CD4-positive, alpha-beta T cell treated with Interleukin-10 for 1 hour (primary cell): ENCODE data around the gene CFL1.

Experiments used
- DNase-seq: peaks from one replicate; pipeline ENCODE4 v3.0.0-alpha.2; 2020

CFL1 gene

DNA sequence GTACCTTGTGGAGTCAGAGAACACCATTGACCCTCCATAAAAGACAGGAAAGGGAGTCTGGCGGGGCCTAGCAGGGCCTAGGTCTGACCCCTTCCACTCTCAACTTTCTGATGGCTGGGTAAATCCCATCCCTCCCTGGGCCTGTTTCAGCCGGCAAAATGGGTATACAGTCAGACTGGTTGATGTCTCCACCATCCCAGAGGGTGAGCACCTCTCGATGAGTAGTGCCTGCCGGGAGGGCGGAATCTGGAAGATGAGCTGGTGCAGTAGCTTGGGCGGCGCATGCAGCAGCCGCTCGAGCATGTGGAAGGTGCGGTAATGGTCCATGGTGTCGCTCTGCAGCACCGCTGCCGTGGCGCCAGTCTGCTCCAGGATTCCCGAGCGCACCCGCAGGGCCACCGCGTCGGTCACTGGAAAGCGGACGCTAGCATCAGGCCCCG is 29.8 kb upstream of the CFL1 start:
- DNase-seq: no peak

DNA sequence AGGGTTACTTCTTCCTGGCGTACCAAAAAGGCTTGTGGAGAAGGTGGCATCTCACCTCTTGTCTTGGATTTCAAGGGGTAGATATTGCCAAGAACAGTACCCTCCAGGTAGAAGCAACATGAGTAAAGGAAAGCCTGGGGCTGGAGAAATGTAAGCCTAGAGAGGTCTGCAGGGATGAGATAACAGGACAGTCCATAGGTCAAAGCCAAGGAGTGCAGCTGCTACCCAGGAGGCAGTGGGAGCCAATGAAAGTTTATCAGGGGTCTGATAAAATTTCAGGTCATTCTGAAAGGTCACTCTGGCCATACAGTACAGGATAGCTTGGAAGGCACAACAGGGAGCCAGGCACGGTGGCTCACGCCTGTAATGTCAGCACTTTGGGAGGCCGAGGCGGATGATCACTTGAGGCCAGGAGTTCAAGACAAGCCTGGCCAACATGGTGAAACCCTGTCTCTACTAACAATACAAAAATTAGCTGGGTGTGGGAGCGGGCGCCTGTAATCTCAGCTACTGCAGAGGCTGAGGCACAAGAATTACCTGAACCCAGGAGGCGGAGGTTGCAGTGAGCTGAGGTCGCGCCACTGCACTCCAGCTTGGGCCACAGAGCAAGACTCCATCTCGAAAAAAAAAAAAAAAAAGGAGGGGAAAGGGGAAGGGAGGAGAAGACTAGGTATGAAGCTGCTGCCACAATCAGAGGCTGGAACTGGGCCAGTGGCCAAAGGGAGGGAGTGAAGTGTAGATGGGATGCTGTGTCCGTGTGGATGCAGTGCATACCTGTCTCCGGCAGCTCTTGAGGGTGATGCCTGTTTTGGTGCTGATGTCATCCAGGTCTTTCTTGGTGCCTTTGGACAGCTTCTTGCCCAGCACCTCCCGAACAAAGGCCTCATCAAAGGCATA is 29.1 kb upstream of the CFL1 start:
- no peak for DNase-seq

DNA sequence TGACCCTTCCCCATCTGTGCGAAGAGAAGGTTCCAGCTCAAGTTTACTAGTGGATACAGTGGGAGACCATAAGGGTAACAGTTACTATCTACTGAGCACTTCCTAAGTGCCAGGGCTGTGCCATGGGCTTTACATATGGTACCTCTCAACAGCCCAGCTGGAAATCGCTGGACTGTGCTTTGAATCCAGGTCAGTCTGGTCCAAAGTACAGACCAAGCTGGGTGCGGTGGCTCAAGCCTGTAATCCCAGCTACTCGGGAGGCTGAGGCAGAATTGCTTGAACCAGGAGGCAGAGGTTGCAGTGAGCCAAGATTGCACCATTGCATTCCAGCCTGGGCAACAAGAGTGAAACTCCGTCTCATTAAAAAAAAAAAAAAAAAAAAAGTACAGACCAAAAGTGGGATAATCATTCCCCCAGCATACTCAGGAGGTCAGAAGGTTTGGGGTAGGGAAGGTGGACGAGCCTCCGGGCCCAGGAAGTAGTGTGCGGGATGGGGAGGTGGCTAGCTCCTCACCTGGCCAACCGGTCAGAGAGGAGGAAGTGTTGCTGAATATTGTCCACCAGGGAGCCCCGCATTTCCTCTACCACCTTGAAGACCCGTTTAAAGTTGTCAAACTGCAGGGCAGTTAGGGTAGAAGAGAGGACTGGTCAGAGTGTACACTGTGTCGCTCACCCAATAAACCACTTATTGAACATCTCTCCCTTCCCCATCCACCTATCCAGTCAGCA is 28.0 kb upstream of the CFL1 start:
- DNase-seq: no peak

GRCh38 chr11:65885231-65885630 is 27.3 kb upstream of the CFL1 start:
- DNase-seq: no peak

DNA sequence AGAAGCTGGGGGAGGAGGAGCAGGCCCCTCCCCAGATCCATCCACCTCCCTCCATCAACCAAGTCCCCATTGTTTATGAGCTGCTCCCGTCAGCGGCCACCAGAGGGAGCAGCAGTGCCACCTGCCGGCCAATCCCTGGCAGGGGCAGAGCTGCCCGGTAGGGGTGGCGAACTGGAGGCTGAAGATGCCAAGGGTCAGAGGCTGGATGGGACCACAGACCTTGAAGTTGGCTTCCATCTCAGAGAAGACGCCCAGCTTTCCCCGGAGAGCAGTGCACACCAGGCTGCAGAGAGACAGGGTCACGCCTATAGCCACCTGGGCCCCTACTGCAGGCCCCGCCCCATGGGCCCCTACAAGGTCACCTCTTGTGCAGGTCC is 26.7 kb upstream of the CFL1 start:
- DNase-seq: peak; percentile 87

GRCh38 chr11:65883786-65884715 is 26.1 kb upstream of the CFL1 start:
- DNase-seq: no peak

GRCh38 chr11:65883058-65883761 is 25.2 kb upstream of the CFL1 start:
- DNase-seq: no peak

- DNase-seq: no peak
These were observed 24.4 kb upstream of the CFL1 start for GRCh38 chr11:65882120-65883057.

DNA sequence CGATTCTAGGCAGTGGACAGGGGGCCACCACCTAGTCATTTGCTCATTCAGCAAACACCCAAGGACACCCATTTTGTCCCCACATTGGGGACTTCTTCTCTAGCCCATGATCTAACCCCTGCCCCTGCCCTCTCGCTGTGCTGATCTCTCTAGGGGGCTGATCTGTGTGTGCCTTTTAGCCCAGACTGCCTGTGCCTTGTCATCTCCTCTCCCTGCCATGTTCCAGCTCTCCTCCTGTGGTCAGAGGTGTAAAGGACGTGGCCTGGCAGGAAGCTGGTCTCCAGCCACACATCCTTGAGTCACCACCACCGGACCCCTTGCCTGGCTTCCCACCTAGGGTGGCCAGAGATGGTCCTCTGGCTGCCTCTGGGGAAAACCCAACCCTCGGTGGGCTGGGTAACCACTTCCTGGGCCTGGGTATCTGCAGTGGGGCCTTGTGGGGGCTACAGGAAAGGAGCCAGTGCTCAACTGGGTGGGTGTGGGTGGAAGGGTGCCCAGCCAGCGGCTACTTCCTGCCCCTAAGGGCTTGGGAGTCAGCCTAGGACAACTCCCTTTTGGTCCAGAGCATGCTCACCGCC is 23.0 kb upstream of the CFL1 start:
- no peak for DNase-seq

GRCh38 chr11:65880027-65880426 is 22.0 kb upstream of the CFL1 start:
- DNase-seq: no peak

DNA sequence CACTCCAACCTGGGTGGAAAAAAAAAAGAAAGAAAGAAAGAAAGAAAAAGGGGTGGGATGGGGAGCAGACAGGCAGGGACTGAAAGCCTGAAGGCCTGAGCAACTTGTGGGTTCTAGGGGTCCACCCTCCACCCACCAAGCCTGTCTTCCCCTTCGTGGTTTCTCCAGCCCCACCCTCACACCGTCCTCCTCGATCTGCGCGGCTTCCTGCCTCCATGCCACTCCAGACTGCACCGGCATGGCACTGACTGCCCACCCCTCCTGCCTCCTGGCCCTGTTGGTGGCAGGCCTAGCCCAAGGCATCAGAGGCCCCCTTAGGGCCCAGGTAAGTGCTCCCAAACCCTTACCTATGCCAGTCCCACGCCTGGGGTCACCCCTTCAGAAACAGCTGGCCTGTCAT is 21.6 kb upstream of the CFL1 start, which contains the start of gene CTSW:
CTSW (plus strand) TSS at position 221 of the 400 bp plus-strand sequence; CDS start at position 239, 18 bp downstream.
- peak; percentile 65 for DNase-seq

GRCh38 chr11:65873318-65874156 is 15.6 kb upstream of the CFL1 start:
- DNase-seq: peak; percentile 98

DNA sequence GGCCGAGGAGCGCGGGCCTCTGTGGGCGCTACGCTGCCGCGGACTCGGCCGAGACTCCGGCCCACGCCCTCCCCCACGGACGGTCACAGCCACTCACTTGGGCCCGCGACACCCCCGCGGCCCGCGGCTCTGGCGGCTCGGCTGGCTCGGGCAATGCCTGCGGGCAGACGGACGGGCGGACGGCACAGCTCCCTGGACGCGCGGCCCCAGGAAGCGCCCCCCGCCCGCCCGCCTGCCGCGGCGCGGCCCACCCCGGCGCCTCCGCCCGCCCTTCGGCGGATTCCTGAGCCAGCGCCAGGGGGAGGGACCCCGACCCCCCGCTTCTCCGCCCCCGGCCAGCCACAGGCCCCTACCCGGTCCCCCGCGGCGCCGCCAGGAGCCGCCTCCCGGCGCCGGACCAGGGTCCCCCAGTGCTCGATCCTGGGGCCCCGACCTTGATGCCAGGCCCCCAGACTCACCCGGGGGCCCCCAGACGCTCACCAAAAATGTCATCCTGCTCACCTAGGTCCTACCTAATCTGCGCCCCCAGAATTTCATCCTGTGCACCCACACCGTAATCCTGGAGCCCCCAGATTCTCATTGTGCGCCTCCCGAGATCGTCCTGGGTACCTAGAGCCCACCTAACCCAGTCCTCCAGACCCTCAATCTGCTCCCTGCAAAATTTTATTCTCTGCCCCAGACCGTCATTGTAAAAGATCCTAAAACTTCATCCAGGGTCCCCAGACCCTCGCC is 14.8 kb upstream of the CFL1 start, which contains the start of gene EFEMP2:
EFEMP2 (minus strand) TSS at position 215 of the 732 bp plus-strand sequence. CDS start 446 bp downstream, outside the sequence.
- no peak for DNase-seq

GRCh38 chr11:65871811-65872548 is 14.0 kb upstream of the CFL1 start:
- no peak for DNase-seq

DNA sequence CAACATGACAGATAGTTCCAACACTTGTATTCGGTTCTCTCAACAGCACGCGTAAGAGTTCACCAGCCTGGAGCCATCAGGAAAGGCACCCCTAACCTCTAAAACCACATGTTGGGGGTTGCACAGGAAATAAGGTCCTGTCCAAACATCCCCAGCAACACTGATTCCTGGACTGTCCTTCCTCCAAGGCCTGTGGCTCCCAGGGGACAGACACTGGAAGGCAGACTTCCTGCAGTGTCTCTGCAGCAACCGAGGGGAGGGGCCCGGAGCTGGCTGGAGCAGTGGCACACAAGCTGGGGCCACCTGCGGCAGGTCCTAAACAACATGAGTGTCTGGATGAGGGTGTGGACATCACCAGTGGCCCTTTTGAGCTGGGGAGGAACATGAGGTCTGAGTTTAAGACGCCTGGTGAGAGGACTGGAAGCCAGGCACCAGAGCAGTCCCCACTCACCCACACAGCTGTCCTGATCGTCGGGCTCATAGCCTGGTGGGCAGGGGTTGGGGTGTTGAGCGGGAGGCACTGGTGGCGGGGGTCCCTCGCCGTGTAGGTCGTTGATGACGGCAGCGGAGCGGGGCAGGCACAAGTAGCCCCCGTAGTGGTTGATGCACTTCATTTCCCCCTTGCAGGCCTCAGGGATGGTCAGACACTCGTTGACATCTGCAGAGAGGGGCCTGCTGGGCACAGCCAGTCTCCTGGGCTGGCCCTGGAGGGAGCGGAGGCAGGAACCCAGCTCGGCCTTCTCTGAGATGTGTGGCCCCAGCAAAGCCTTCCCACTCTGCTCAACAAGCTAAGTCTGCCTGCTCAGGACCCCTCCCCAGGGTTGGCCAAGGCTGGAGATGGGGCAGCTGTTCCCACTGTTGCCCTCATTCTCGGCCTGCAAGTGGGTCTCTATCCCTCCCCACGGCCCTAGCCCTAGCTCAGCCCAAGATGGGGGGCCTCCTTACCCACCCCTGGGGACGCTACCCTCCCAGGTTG is 13.0 kb upstream of the CFL1 start:
- DNase-seq: no peak

DNA sequence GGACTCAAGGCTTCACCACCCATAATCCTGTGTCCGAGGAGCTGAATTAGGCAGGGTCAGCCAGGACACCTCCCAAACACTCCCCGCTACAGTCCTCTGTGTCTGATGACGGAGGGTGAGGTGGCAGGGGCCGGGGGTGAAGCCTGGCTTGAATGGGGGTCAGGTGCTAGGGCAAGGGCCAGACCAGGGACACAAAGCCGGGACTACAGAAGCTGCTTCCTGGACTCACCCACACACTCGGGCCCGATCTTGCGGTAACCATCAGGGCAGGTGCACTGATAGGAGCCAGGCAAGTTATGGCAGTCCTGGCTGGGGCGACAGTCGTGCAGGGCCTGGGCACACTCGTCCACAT is 12.3 kb upstream of the CFL1 start:
- DNase-seq: no peak
